ENCODE results near the gene RFNG. TPM values are rescaled to one million over a fixed set of nuclear protein-coding genes. Genes with fewer than 3 reads are reported as not detected.

Gene RFNG
- total and polyA plus RNA-seq, 2 of the 13 experiments (the other 11 are each of a cell fraction or from before 2014, with no cell fraction given), result 61.4 to 64.0 TPM

DNA sequence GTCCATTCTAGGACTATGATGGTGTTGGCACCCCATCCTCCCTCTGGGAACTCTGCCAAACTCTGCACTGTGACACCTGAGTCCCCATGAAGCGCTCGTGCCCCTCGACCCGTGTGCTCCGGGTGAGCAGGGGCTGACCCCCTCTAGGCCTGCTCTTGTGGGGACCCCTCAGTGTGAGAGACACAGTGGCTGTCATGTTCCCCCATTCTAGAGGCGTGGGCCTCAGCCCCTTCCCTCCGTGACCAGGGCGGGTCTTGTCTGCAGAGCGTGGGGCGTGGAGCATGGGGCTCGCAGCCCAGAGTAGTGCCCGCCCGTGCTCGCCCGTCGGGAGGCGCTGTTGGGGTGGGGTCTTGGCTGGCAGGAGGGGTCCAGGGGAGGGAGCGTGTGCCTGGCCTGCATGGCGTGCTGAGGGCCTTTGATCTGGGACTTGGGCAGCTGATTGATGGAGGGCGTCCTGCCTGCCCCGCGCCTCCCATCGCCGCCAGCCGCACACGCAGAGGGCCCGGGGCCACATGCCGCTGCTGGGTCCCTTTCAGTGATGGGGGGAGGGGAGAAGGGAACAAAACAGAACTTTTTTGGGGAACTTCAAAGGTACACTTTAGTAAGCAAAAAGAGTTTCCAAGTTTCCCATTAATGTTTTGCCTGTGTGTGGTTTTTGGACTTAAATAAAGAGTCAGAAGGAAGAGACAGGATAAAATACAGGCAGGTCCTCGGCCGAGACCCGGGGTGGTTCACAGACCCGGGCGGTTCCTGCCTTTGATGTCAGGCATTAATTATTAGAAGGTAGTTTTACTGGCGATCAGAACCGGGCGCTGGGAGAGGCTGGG is 51.4 kb downstream of the RFNG start (continued):
- TF ChIP-seq, protein P1, sequence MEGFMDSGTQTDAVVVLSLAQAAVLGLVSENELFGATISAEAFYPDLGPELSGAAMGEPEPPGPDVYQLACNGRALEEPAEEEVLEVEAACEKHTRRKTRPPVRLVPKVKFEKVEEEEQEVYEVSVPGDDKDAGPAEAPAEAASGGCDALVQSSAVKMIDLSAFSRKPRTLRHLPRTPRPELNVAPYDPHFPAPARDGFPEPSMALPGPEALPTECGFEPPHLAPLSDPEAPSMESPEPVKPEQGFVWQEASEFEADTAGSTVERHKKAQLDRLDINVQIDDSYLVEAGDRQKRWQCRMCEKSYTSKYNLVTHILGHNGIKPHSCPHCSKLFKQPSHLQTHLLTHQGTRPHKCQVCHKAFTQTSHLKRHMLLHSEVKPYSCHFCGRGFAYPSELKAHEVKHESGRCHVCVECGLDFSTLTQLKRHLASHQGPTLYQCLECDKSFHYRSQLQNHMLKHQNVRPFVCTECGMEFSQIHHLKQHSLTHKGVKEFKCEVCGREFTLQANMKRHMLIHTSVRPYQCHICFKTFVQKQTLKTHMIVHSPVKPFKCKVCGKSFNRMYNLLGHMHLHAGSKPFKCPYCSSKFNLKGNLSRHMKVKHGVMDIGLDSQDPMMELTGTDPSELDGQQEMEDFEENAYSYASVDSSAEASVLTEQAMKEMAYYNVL (CRISPR knock-in tag; IDR thresholded peaks at IDR 0.05; ENCODE audit: borderline replicate concordance), result no peak; the same call in 1 of the 2 replicates
- TF ChIP-seq SALL1 (CRISPR knock-in tag; IDR thresholded peaks at IDR 0.05) (peak; percentile 81), GRHL1 (CRISPR knock-in tag; conservative IDR thresholded peaks at IDR 0.05) (no peak), SETDB1 (CRISPR knock-in tag; IDR thresholded peaks at IDR 0.05; ENCODE audit: borderline replicate concordance) (no peak), ZC3H4 (CRISPR knock-in tag; IDR thresholded peaks at IDR 0.05; ENCODE audit: borderline replicate concordance) (peak; percentile 97; the same call in 1 of the 2 replicates), NFRKB (IDR thresholded peaks at IDR 0.05) (no peak), THRA (CRISPR knock-in tag; IDR thresholded peaks at IDR 0.05; ENCODE audit: borderline replicate concordance) (no peak), HES4 (CRISPR knock-in tag; IDR thresholded peaks at IDR 0.05; ENCODE audit: borderline replicate concordance) (no peak), ZBTB7B (CRISPR knock-in tag; IDR thresholded peaks at IDR 0.05) (peak; percentile 98), ZNF704 (CRISPR knock-in tag; IDR thresholded peaks at IDR 0.05; ENCODE audit: borderline replicate concordance) (no peak; the same call in 1 of the 2 replicates), KLF16 (CRISPR knock-in tag; IDR thresholded peaks at IDR 0.05) (no peak), TBL1XR1 (IDR thresholded peaks at IDR 0.05; ENCODE audit: borderline replicate concordance, low read length, partially characterized antibody) (no peak), ZNF652 (CRISPR knock-in tag; IDR thresholded peaks at IDR 0.05; ENCODE audit: borderline replicate concordance, low read depth) (no peak), RNF219 (CRISPR knock-in tag; IDR thresholded peaks at IDR 0.05) (no peak; the same call in 1 of the 2 replicates)
- TF ChIP-seq, protein P2, sequence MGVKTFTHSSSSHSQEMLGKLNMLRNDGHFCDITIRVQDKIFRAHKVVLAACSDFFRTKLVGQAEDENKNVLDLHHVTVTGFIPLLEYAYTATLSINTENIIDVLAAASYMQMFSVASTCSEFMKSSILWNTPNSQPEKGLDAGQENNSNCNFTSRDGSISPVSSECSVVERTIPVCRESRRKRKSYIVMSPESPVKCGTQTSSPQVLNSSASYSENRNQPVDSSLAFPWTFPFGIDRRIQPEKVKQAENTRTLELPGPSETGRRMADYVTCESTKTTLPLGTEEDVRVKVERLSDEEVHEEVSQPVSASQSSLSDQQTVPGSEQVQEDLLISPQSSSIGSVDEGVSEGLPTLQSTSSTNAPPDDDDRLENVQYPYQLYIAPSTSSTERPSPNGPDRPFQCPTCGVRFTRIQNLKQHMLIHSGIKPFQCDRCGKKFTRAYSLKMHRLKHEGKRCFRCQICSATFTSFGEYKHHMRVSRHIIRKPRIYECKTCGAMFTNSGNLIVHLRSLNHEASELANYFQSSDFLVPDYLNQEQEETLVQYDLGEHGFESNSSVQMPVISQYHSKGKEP (CRISPR knock-in tag; IDR thresholded peaks at IDR 0.05), result no peak
